Urinary bladder (tissue), 4 donors: Measurements from ENCODE around the gene NENF. TPM values are rescaled to one million over a fixed set of nuclear protein-coding genes. Genes with fewer than 3 reads are reported as not detected.

Source experiments
- DNase-seq: peaks from one replicate; pipeline ENCODE4 v3.0.0-alpha.2; 2015; ENCODE audit errors: extremely low spot score
- H3K27ac ChIP-seq: one replicate; pipeline ENCODE4 v1.5.1; 2013; ENCODE audit warnings: low read depth, mild to moderate bottlenecking, moderate library complexity
- H3K36me3 ChIP-seq: one replicate; pipeline ENCODE4 v1.6.1; 2013; ENCODE audit warnings: mild to moderate bottlenecking, moderate library complexity; ENCODE audit not compliant: insufficient read depth
- H3K4me1 ChIP-seq: one replicate; pipeline ENCODE4 v1.6.1; 2013; ENCODE audit warnings: mild to moderate bottlenecking, moderate library complexity; ENCODE audit not compliant: insufficient read depth
- H3K4me3 ChIP-seq: one replicate; pipeline ENCODE4 v1.5.1; 2013; ENCODE audit warnings: low read depth, low read length
- WGBS: extraction: QIAGEN DNeasy Blood & Tissue Kit; methylation state at CpG from one replicate; pipeline ENCODE4 v1.1.7; 2013; 5-methylcytosine and 5-hydroxymethylcytosine counted together
- polyA plus RNA-seq: library from polyadenylated mRNA; stranded (reverse); fragments of 200-250 nt; gene quantifications from one replicate; pipeline ENCODE4 v1.2.3, GENCODE V29; 2013
- total RNA-seq: library from RNA; depleted of rRNA; stranded (reverse); fragments of >200 nt; gene quantifications from one replicate; pipeline ENCODE4 v1.2.3, GENCODE V29; 2014
- donor health status: healthy with polysubstance abuse.
- donor health status: healthy.

Gene NENF
- total and polyA plus RNA-seq, 2 donors = 42.5 to 75.2 TPM

GRCh38 chr1:212414328-212415106, 18.2 kb upstream of the NENF start, which contains the start of gene PACC1:
Gene PACC1 (minus strand): TSS chr1:212414886. CDS start chr1:212414757, 129 bp downstream.
- under 1% methylated on average over 74 of the region's 74 CpGs for WGBS

GRCh38 chr1:212415107-212415841, 17.4 kb upstream of the NENF start:
- DNase-seq = no peak
- Histone ChIP-seq H3K4me1 (no peaks in the 10 kb centered on the region), H3K36me3 (peaks cover under 1% of the 10 kb centered on the region), H3K4me3 (no peak overlapping the region), H3K27ac (no peak overlapping the region)
- 65% methylated on average over 13 of the region's 13 CpGs for WGBS

More at GRCh38 chr1:212414328-212415106, 18.2 kb upstream of the NENF start, which contains the start of gene PACC1:
- Histone ChIP-seq H3K36me3 (peaks cover 2% of the 10 kb centered on the region), H3K4me1 (no peaks in the 10 kb centered on the region), H3K27ac (no peak within 1 kb of the TSS), H3K4me3 (peak within 1 kb of the TSS; percentile 78)
- DNase-seq = peak; percentile 71

GRCh38 chr1:212421165-212421564, 11.6 kb upstream of the NENF start:
- no peaks in the 10 kb centered on the region for H3K36me3 ChIP-seq
- H3K4me3 ChIP-seq = no peak overlapping the region
- no peak overlapping the region for H3K27ac ChIP-seq
- WGBS = 80% methylated on average over 2 of the region's 2 CpGs
- H3K4me1 ChIP-seq = no peaks in the 10 kb centered on the region
- no peak for DNase-seq

- no peak overlapping the region for H3K4me3 ChIP-seq
- H3K36me3 ChIP-seq = no peaks in the 10 kb centered on the region
- no peak for DNase-seq
- no peaks in the 10 kb centered on the region for H3K4me1 ChIP-seq
- 60% methylated on average over 3 of the region's 3 CpGs for WGBS
- no peak overlapping the region for H3K27ac ChIP-seq
Observed at GRCh38 chr1:212423879-212424278, 8.8 kb upstream of the NENF start.

- no peaks in the 10 kb centered on the region for H3K36me3 ChIP-seq
- H3K4me1 ChIP-seq = peaks cover 2% of the 10 kb centered on the region
- H3K27ac ChIP-seq = no peak overlapping the region
- 75% methylated on average over 5 of the region's 5 CpGs for WGBS
- H3K4me3 ChIP-seq = no peak overlapping the region
- no peak for DNase-seq
Observed at GRCh38 chr1:212428496-212428895, 4.2 kb upstream of the NENF start.

GRCh38 chr1:212430416-212430815, 2.3 kb upstream of the NENF start:
- H3K27ac ChIP-seq = no peak overlapping the region
- peaks cover 2% of the 10 kb centered on the region for H3K4me1 ChIP-seq
- no peak overlapping the region for H3K4me3 ChIP-seq
- H3K36me3 ChIP-seq = no peaks in the 10 kb centered on the region
- 67% methylated on average over 2 of the region's 2 CpGs for WGBS
- DNase-seq = no peak

- Histone ChIP-seq H3K4me1 (peaks cover 2% of the 10 kb centered on the region), H3K4me3 (no peak overlapping the region), H3K36me3 (no peaks in the 10 kb centered on the region), H3K27ac (no peak overlapping the region)
- whole genome bisulfite sequencing = 58% methylated on average over 3 of the region's 3 CpGs
- no peak for DNase-seq
Observed at GRCh38 chr1:212430955-212431394, 1.7 kb upstream of the NENF start.

GRCh38 chr1:212431644-212432043, 1.1 kb upstream of the NENF start:
- no peaks in the 10 kb centered on the region for H3K36me3 ChIP-seq
- H3K4me3 ChIP-seq = no peak overlapping the region
- 90% methylated on average over 9 of the region's 9 CpGs for WGBS
- H3K4me1 ChIP-seq = peaks cover 2% of the 10 kb centered on the region
- no peak for DNase-seq
- no peak overlapping the region for H3K27ac ChIP-seq

- 27% methylated on average over 5 of the region's 5 CpGs for WGBS
- H3K27ac ChIP-seq = no peak overlapping the region
- no peak for DNase-seq
- H3K4me1 ChIP-seq = peaks cover 2% of the 10 kb centered on the region
- H3K36me3 ChIP-seq = no peaks in the 10 kb centered on the region
- peak overlapping the region; percentile 99 for H3K4me3 ChIP-seq
Observed at GRCh38 chr1:212432272-212432660, 454 bp upstream of the NENF start.

GRCh38 chr1:212433577-212434462, 1.1 kb downstream of the NENF start:
- H3K36me3 ChIP-seq = no peaks in the 10 kb centered on the region
- 40% methylated on average over 17 of the region's 17 CpGs for WGBS
- DNase-seq = no peak
- no peak overlapping the region for H3K27ac ChIP-seq
- peaks cover 2% of the 10 kb centered on the region for H3K4me1 ChIP-seq
- H3K4me3 ChIP-seq = peak overlapping the region; percentile 99

GRCh38 chr1:212434992-212435391, 2.3 kb downstream of the NENF start:
- 98% methylated on average over 4 of the region's 4 CpGs for WGBS
- Histone ChIP-seq H3K4me1 (peaks cover 2% of the 10 kb centered on the region), H3K4me3 (no peak overlapping the region), H3K27ac (no peak overlapping the region), H3K36me3 (no peaks in the 10 kb centered on the region)
- no peak for DNase-seq

GRCh38 chr1:212437179-212437798, 4.6 kb downstream of the NENF start:
- WGBS = 84% methylated on average over 4 of the region's 4 CpGs
- no peak for DNase-seq
- no peak overlapping the region for H3K27ac ChIP-seq
- H3K4me1 ChIP-seq = no peaks in the 10 kb centered on the region
- no peak overlapping the region for H3K4me3 ChIP-seq
- H3K36me3 ChIP-seq = no peaks in the 10 kb centered on the region

- no peaks in the 10 kb centered on the region for H3K36me3 ChIP-seq
- no peaks in the 10 kb centered on the region for H3K4me1 ChIP-seq
- WGBS = 93% methylated on average over 2 of the region's 2 CpGs
- DNase-seq = no peak
- H3K27ac ChIP-seq = no peak overlapping the region
- H3K4me3 ChIP-seq = no peak overlapping the region
Observed at GRCh38 chr1:212438831-212439237, 6.1 kb downstream of the NENF start.
